ENCODE data around the gene UROC1. TPM values are rescaled to one million over a fixed set of nuclear protein-coding genes. Genes with fewer than 3 reads are reported as not detected.

UROC1 gene
- total RNA-seq, 2 donors from 2014 or later: not detected

GRCh38 chr3:126439968-126440708 is 77.4 kb downstream of the UROC1 start:
- Mint-ChIP-seq H3K9me3 (no peaks in the 10 kb centered on the region), H3K36me3 (peaks cover 0 to 22% of the 10 kb centered on the region in 2 donors), H3K27ac (peak overlapping the region; percentile 49 to 59)
- DNase-seq (ENCODE audit: low spot score in 2 of 2) (no peak), ATAC-seq (no peak)

- Mint-ChIP-seq H3K27ac (peak overlapping the region in 1 of 2 donors; percentile 65), H3K36me3 (peaks cover 0 to 24% of the 10 kb centered on the region in 2 donors), H3K9me3 (no peaks in the 10 kb centered on the region)
- no peak for ATAC-seq
- peak in 1 of 2 donors; percentile 39 for DNase-seq (ENCODE audit: low spot score in 2 of 2)
Observed at GRCh38 chr3:126439346-126439967, 78.1 kb downstream of the UROC1 start.

- ATAC-seq (no peak), DNase-seq (ENCODE audit: low spot score in 2 of 2) (no peak)
- no peaks in the 10 kb centered on the region for H3K9me3 Mint-ChIP-seq
- peaks cover 0 to 30% of the 10 kb centered on the region in 2 donors for H3K36me3 Mint-ChIP-seq
- H3K27ac Mint-ChIP-seq: no peak overlapping the region
Observed at GRCh38 chr3:126438746-126439145, 78.8 kb downstream of the UROC1 start.

GRCh38 chr3:126438186-126438585 is 79.4 kb downstream of the UROC1 start:
- DNase-seq (ENCODE audit: low spot score in 2 of 2): no peak
- Mint-ChIP-seq H3K27ac (no peak overlapping the region), H3K9me3 (no peaks in the 10 kb centered on the region), H3K36me3 (peaks cover 0 to 30% of the 10 kb centered on the region in 2 donors)
- ATAC-seq: no peak

- peaks cover 0 to 30% of the 10 kb centered on the region in 2 donors for H3K36me3 Mint-ChIP-seq
- DNase-seq (ENCODE audit: low spot score in 2 of 2): peak in 1 of 2 donors; percentile 44
- ATAC-seq: no peak
- no peaks in the 10 kb centered on the region for H3K9me3 Mint-ChIP-seq
- H3K27ac Mint-ChIP-seq: no peak overlapping the region
Observed at GRCh38 chr3:126436826-126437717, 80.5 kb downstream of the UROC1 start.

GRCh38 chr3:126435456-126436315 is 81.9 kb downstream of the UROC1 start:
- peaks cover 0 to 30% of the 10 kb centered on the region in 2 donors for H3K36me3 Mint-ChIP-seq
- ATAC-seq (no peak), DNase-seq (ENCODE audit: low spot score in 2 of 2) (no peak)
- no peaks in the 10 kb centered on the region for H3K9me3 Mint-ChIP-seq
- H3K27ac Mint-ChIP-seq: peak overlapping the region in 1 of 2 donors; percentile 74

- ATAC-seq (no peak), DNase-seq (ENCODE audit: low spot score in 2 of 2) (peak in 1 of 2 donors; percentile 47)
- Mint-ChIP-seq H3K9me3 (no peaks in the 10 kb centered on the region), H3K27ac (peak overlapping the region in 1 of 2 donors; percentile 74), H3K36me3 (peaks cover 0 to 30% of the 10 kb centered on the region in 2 donors)
Observed at GRCh38 chr3:126434931-126435411, 82.6 kb downstream of the UROC1 start.

- H3K27ac Mint-ChIP-seq: peak overlapping the region in 1 of 2 donors; percentile 28
- ATAC-seq: no peak
- H3K9me3 Mint-ChIP-seq: no peaks in the 10 kb centered on the region
- H3K36me3 Mint-ChIP-seq: peaks cover 0 to 29% of the 10 kb centered on the region in 2 donors
- no peak for DNase-seq (ENCODE audit: low spot score in 2 of 2)
Observed at GRCh38 chr3:126434264-126434590, 83.3 kb downstream of the UROC1 start.

GRCh38 chr3:126433496-126434263 is 83.9 kb downstream of the UROC1 start:
- DNase-seq (ENCODE audit: low spot score in 2 of 2) (peak in 1 of 2 donors; percentile 43), ATAC-seq (no peak)
- Mint-ChIP-seq H3K9me3 (no peaks in the 10 kb centered on the region), H3K27ac (peak overlapping the region; percentile 28 to 60), H3K36me3 (peaks cover 0 to 23% of the 10 kb centered on the region in 2 donors)

- H3K9me3 Mint-ChIP-seq: no peaks in the 10 kb centered on the region
- H3K27ac Mint-ChIP-seq: no peak overlapping the region
- ATAC-seq (no peak), DNase-seq (ENCODE audit: low spot score in 2 of 2) (no peak)
- peaks cover 0 to 22% of the 10 kb centered on the region in 2 donors for H3K36me3 Mint-ChIP-seq
Observed at GRCh38 chr3:126433105-126433430, 84.5 kb downstream of the UROC1 start.

- H3K36me3 Mint-ChIP-seq: peaks cover 4 to 17% of the 10 kb centered on the region in 2 donors
- no peak for ATAC-seq
- no peak overlapping the region for H3K27ac Mint-ChIP-seq
- H3K9me3 Mint-ChIP-seq: peaks cover 0 to 3% of the 10 kb centered on the region in 2 donors
- peak in 1 of 2 donors; percentile 44 for DNase-seq (ENCODE audit: low spot score in 2 of 2)
Observed at GRCh38 chr3:126432361-126433104, 85.0 kb downstream of the UROC1 start.

Other genes starting within 250 kb of the UROC1 start
- gene KLF15, start 160.4 kb downstream of the UROC1 start, total RNA-seq: under 1 TPM in 1 of 2 donors, not detected in 1; 0.68 TPM
- not detected for gene CFAP100, start 122.9 kb downstream of the UROC1 start, total RNA-seq
- gene ZXDC, start 41.9 kb downstream of the UROC1 start, total RNA-seq: 10 to 100 TPM; 23.9 to 26.9 TPM
- not detected for gene CHST13, start 6.4 kb upstream of the UROC1 start, total RNA-seq
- gene C3orf22, start 41.2 kb upstream of the UROC1 start, total RNA-seq: not detected
- gene TXNRD3, start 137.4 kb upstream of the UROC1 start, total RNA-seq: 1 to 10 TPM; 2.3 to 3.2 TPM
- gene CHCHD6, start 186.5 kb upstream of the UROC1 start, total RNA-seq: 10 to 100 TPM; 13.6 to 19.7 TPM